ENCODE results near the gene PSMD12.
"Not testable (repeated sequence)": the region's sequence is repeated elsewhere in the genome, so short reads cannot be mapped to it uniquely, and the experiment has no call there.

DNA sequence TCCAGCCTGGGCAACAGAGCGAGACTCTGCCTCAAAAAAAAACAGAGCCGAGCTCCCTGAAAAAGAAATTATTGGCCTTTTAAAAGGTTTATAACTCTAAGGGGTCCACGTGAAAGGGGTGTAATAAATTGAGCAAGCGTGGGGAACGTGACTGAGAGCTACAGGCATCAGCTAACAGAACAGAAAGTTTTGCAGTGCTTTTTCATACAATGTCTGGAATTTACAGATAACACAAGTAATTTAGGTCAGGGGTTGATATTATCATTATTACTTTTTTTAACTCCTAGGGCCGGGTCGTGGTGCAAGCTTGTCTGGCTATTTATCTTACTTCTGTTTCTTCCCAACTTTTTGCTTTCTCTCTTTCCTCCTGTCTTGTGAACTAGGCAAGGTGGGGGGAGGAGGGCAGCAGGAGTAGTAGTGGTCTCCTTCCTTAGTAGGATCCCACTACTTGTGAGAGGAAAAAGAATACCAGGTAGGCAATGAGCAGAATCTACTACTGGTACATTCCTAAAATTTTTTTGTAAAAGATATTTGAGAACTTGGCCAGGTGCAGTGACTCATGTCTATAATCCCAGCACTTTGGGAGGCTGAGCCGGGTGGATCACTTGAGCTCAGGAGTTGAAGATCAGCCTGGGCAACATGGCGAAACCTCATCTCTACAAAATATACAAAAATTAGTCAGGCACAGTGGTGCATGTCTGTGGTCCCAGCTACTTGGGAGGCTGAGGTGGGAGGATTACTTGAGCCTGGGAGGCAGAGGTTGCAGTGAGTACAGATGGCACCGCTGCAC is 60.7 kb downstream of the PSMD12 start:
- not testable (repeated sequence) for TF ChIP-seq POLR2AphosphoS5, CTCF, POLR2A (IDR thresholded peaks at IDR 0.05)

Measured in stomach (tissue), 4 donors.